B cell (primary cell): Measurements from ENCODE around the gene RNF150. TPM values are rescaled to one million over a fixed set of nuclear protein-coding genes. Genes with fewer than 3 reads are reported as not detected.

Source experiments
- ATAC-seq: fragments of 200-7000 bp; cut with Tn5 transposase; one replicate; pipeline ENCODE4 v1.10.0; 2021; ENCODE audit warnings: low read depth, mild to moderate bottlenecking, moderate number of reproducible peaks, moderate library complexity
- CTCF ChIA-PET: fragments of 350-600 bp; sonication (Branson Sonifier 250); formaldehyde crosslinking; loops from one replicate; lab custom pipeline; 2021; ENCODE audit warnings: antibody characterized with exemption, inconsistent platforms; lab: Charles Lee
- POLR2A ChIA-PET: fragments of 350-600 bp; sonication (Branson Sonifier 250); formaldehyde crosslinking; loops from one replicate; lab custom pipeline; 2021; ENCODE audit warnings: antibody characterized with exemption; lab: Charles Lee
- DNase-seq: peaks from one replicate; pipeline ENCODE4 v3.0.0; 2013
- H2AFZ ChIP-seq: 2 replicates; pipeline ENCODE4 v1.6.1; 2012; ENCODE audit warnings: mild to moderate bottlenecking, low read depth, low read length; ENCODE audit not compliant: insufficient read depth, poor library complexity, severe bottlenecking
- H3K27ac ChIP-seq, 2 donors: 1 replicate in 1 of 2; 2 replicates in 1 of 2; pipeline ENCODE4 v1.5.1; 2012 to 2013; ENCODE audit warnings: low read length in 2 of 2, mild to moderate bottlenecking in 2 of 2, moderate library complexity in 1 of 2
- H3K27me3 ChIP-seq, 4 experiments: fragments of 200-600 bp in 1 of 4; sonication (generic) in 1 of 4; replicated peaks in 1 of 4; 1 replicate in 2 of 4; 2 replicates in 2 of 4; pipeline versions ENCODE4 v1.6.1 to v1.7.0; 2013 to 2016; ENCODE audit warnings: low read length in 3 of 4, mild to moderate bottlenecking in 2 of 4, mixed read lengths in 1 of 4, moderate library complexity in 1 of 4; ENCODE audit not compliant: insufficient read depth in 4 of 4, control insufficient read depth in 3 of 4; ENCODE audit errors: control extremely low read depth in 1 of 4
- H3K36me3 ChIP-seq, 2 experiments: replicated peaks in 1 of 2; 1 replicate in 1 of 2; 2 replicates in 1 of 2; pipeline versions ENCODE4 v1.6.1 to v1.7.1; 2013; ENCODE audit warnings: low read length in 1 of 2; ENCODE audit not compliant: insufficient read depth in 2 of 2, control insufficient read depth in 1 of 2; ENCODE audit errors: control extremely low read depth in 1 of 2, extremely low read depth in 1 of 2
- H3K4me1 ChIP-seq, 2 donors: fragments of 200-600 bp in 1 of 2; sonication (generic) in 1 of 2; 1 replicate in 1 of 2; 2 replicates in 1 of 2; pipeline versions ENCODE4 v1.5.1 to v1.6.1; 2013 to 2017; ENCODE audit warnings: low read length in 2 of 2; ENCODE audit not compliant: control insufficient read depth in 2 of 2, insufficient read depth in 2 of 2
- H3K4me2 ChIP-seq: replicated peaks from 2 replicates; pipeline ENCODE3; 2012; ENCODE audit warnings: mild to moderate bottlenecking, low read depth, low read length; ENCODE audit not compliant: poor library complexity, severe bottlenecking
- H3K4me3 ChIP-seq, 5 experiments: fragments of 200-600 bp in 1 of 5; sonication (generic) in 1 of 5; 1 replicate in 3 of 5; 2 replicates in 2 of 5; pipeline versions ENCODE4 v1.5.1 to v1.7.0; 2011 to 2016; ENCODE audit warnings: low read length in 4 of 5, mild to moderate bottlenecking in 4 of 5, low read depth in 2 of 5, control low read depth in 1 of 5, moderate library complexity in 1 of 5; ENCODE audit not compliant: insufficient read depth in 1 of 5; ENCODE audit errors: control extremely low read depth in 1 of 5, extremely low read depth in 1 of 5
- H3K79me2 ChIP-seq: fragments of 200-600 bp; sonication (generic); one replicate; pipeline ENCODE4 v1.6.0; 2016; ENCODE audit warnings: low read length; ENCODE audit not compliant: control insufficient read depth, insufficient read depth
- H3K9ac ChIP-seq: fragments of 200-600 bp; sonication (generic); 2 replicates; pipeline ENCODE4 v1.6.1; 2017; ENCODE audit warnings: mild to moderate bottlenecking, low read length, moderate library complexity
- H3K9me3 ChIP-seq, 3 donors: one replicate each; pipeline versions ENCODE4 v1.6.1 to v1.7.1; 2013; ENCODE audit warnings: low read length in 2 of 3; ENCODE audit not compliant: control insufficient read depth in 2 of 3, insufficient read depth in 1 of 3; ENCODE audit errors: control extremely low read depth in 1 of 3
- H4K20me1 ChIP-seq: 2 replicates; pipeline ENCODE4 v1.6.0; 2012; ENCODE audit warnings: mild to moderate bottlenecking, low read length; ENCODE audit not compliant: insufficient read depth, control insufficient read depth, poor library complexity, severe bottlenecking
- H3K27ac Mint-ChIP-seq: one replicate; pipeline ENCODE4 v1.8.0; 2021; ENCODE audit warnings: mixed read lengths
- H3K27me3 Mint-ChIP-seq: one replicate; pipeline ENCODE4 v1.8.0; 2021; ENCODE audit warnings: mixed read lengths
- H3K4me1 Mint-ChIP-seq: one replicate; pipeline ENCODE4 v1.8.0; 2021; ENCODE audit warnings: mixed read lengths
- H3K4me3 Mint-ChIP-seq: one replicate; pipeline ENCODE4 v1.8.0; 2021; ENCODE audit warnings: mixed read lengths
- H3K9me3 Mint-ChIP-seq: one replicate; pipeline ENCODE4 v1.8.0; 2022; ENCODE audit warnings: mixed read lengths; ENCODE audit not compliant: insufficient read depth
- CTCF ChIP-seq: fragments of 200-600 bp; IDR thresholded peaks from one replicate; pipeline ENCODE4 v1.8.0; 2022; ENCODE audit warnings: antibody characterized with exemption, mild to moderate bottlenecking
- EZH2 ChIP-seq: IDR thresholded peaks from 2 replicates; pipeline ENCODE4 v1.6.1; 2012; ENCODE audit warnings: borderline replicate concordance, low read depth, mild to moderate bottlenecking, moderate library complexity, low read length; ENCODE audit not compliant: insufficient read depth, poor library complexity, severe bottlenecking
- WGBS: methylation state at CpG from one replicate; pipeline ENCODE4 v1.1.5; 2013; ENCODE audit warnings: missing lambda C conversion rate; ENCODE audit not compliant: insufficient coverage; 5-methylcytosine and 5-hydroxymethylcytosine counted together
- intact Hi-C: fragments of 100-400 bp; cut with micrococcal nuclease; formaldehyde crosslinking; loops from one replicate; pipeline ENCODE4 v1.10.0; 2022
- polyA plus RNA-seq: library from polyadenylated mRNA; depleted of rRNA; stranded (reverse); fragments of >200 nt; gene quantifications from 2 replicates; pipeline ENCODE4 v1.2.3, GENCODE V29; 2012
- total RNA-seq, 2 donors: library from RNA; stranded (reverse); fragments of 120-200 nt in 1 of 2; gene quantifications; 1 replicate in 1 of 2; 2 replicates in 1 of 2; pipeline versions ENCODE4 v1.2.3 to v1.2.4, GENCODE V29; 2013 to 2022

The RNF150 gene
- total and polyA plus RNA-seq, 2 donors (not counting 1 experiment from before 2014, with no cell fraction given): not detected

GRCh38 chr4:141075553-141075952 is 57.7 kb downstream of the RNF150 start:
- ATAC-seq: no peak
- intact Hi-C loops: no loop called here
- H3K36me3 ChIP-seq: no peaks in the 10 kb centered on the region
- TF ChIP-seq EZH2: no peak
- no peak for TF ChIP-seq CTCF
- H3K4me2 ChIP-seq: no peak overlapping the region
- H3K4me3 Mint-ChIP-seq: no peak overlapping the region
- no peaks in the 10 kb centered on the region for H3K79me2 ChIP-seq
- no peak overlapping the region for H3K4me3 ChIP-seq
- no peak overlapping the region for H3K27ac ChIP-seq
- H3K4me1 ChIP-seq: no peaks in the 10 kb centered on the region
- no peak overlapping the region for H3K27ac Mint-ChIP-seq
- H3K27me3 ChIP-seq: no peaks in the 10 kb centered on the region
- ChIA-PET CTCF (no interaction called here), POLR2A (no interaction called here)
- no peaks in the 10 kb centered on the region for H3K9me3 ChIP-seq
- peaks cover 2% of the 10 kb centered on the region for H3K27me3 Mint-ChIP-seq
- H4K20me1 ChIP-seq: no peaks in the 10 kb centered on the region
- H3K9ac ChIP-seq: no peak overlapping the region
- DNase-seq: no peak
- H3K9me3 Mint-ChIP-seq: no peaks in the 10 kb centered on the region
- no peak overlapping the region for H2AFZ ChIP-seq
- H3K4me1 Mint-ChIP-seq: no peaks in the 10 kb centered on the region

- Mint-ChIP-seq H3K4me1 (no peaks in the 10 kb centered on the region), H3K27me3 (peaks cover 2% of the 10 kb centered on the region), H3K4me3 (no peak overlapping the region), H3K9me3 (no peaks in the 10 kb centered on the region), H3K27ac (no peak overlapping the region)
- Histone ChIP-seq H3K4me2 (no peak overlapping the region), H3K4me1 (no peaks in the 10 kb centered on the region), H3K36me3 (no peaks in the 10 kb centered on the region), H4K20me1 (no peaks in the 10 kb centered on the region), H3K9me3 (no peaks in the 10 kb centered on the region), H2AFZ (no peak overlapping the region), H3K9ac (no peak overlapping the region), H3K79me2 (no peaks in the 10 kb centered on the region), H3K27me3 (no peaks in the 10 kb centered on the region), H3K27ac (no peak overlapping the region), H3K4me3 (no peak overlapping the region)
- ATAC-seq (no peak), DNase-seq (no peak)
- intact Hi-C loops: no loop called here
- 50% methylated on average over 2 of the region's 4 CpGs for WGBS
- CTCF ChIA-PET: no interaction called here
- TF ChIP-seq CTCF (no peak), EZH2 (no peak)
- POLR2A ChIA-PET: no interaction called here
Measured at GRCh38 chr4:141074098-141074878, 59.0 kb downstream of the RNF150 start.
